Mesodermal cell (in vitro differentiated cells): ENCODE results near the gene RHOV.

Experiments used
- H3K27ac ChIP-seq: 2 replicates; pipeline ENCODE4 v1.7.0; 2013; ENCODE audit warnings: mild to moderate bottlenecking, low read depth, low read length, moderate library complexity; ENCODE audit not compliant: severe bottlenecking
- H3K36me3 ChIP-seq: 2 replicates; pipeline ENCODE4 v1.7.1; 2013; ENCODE audit warnings: mild to moderate bottlenecking, low read length, moderate library complexity; ENCODE audit not compliant: control insufficient read depth, insufficient read depth
- H3K4me1 ChIP-seq: one replicate; pipeline ENCODE4 v1.7.1; 2013; ENCODE audit warnings: mild to moderate bottlenecking, low read length; ENCODE audit not compliant: insufficient read depth, control insufficient read depth, poor library complexity, severe bottlenecking
- H3K4me3 ChIP-seq: 2 replicates; pipeline ENCODE4 v1.7.0; 2013; ENCODE audit warnings: low read length, control low read depth, mild to moderate bottlenecking; ENCODE audit not compliant: insufficient read depth, poor library complexity, severe bottlenecking; ENCODE audit errors: extremely low read depth
- H3K9me3 ChIP-seq: 2 replicates; pipeline ENCODE4 v1.7.1; 2013; ENCODE audit warnings: mild to moderate bottlenecking, low read length, moderate library complexity; ENCODE audit not compliant: control insufficient read depth
- WGBS, 2 experiments: methylation state at CpG; one replicate each; pipeline ENCODE4 v1.1.5; 2013; ENCODE audit warnings: missing lambda C conversion rate in 2 of 2; ENCODE audit not compliant: insufficient coverage in 2 of 2; 5-methylcytosine and 5-hydroxymethylcytosine counted together

Gene RHOV

DNA sequence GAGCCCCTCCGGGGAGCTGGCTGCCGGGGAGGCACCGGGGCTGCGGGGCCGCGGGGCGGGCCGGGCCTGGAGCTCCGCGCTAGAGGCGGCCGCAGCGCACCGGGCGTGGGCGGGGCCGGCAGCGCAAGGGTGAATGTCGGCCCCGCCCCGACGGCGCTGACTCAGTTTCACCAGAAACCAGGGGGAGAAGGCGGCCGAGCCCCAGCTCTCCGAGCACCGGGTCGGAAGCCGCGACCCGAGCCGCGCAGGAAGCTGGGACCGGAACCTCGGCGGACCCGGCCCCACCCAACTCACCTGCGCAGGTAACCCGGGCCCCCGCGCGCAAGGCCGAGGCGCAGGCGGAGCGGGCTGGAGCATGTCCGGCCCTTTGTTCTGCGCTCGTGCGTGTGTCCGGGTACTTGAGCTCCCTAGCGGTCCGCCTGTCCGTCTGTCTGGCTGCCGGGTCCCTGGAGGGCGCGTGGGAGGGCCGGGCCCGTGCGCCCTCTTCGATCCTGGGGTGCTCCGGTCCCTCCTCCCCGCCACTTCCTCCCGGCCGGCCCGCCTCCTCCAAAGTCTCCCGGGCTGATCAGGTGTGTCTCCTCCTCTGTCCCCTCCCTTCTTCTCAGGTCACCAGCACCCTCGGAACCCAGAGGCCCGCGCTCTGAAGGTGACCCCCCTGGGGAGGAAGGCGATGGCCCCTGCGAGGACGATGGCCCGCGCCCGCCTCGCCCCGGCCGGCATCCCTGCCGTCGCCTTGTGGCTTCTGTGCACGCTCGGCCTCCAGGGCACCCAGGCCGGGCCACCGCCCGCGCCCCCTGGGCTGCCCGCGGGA is 29.9 kb downstream of the RHOV start, which contains the start of gene SPINT1:
Gene SPINT1 (plus strand): TSS at position 164 of the 811 bp plus-strand sequence. CDS start 507 bp downstream, at position 671.
- Histone ChIP-seq H3K36me3 (no peaks in the 10 kb centered on the region), H3K9me3 (no peaks in the 10 kb centered on the region), H3K4me1 (peaks cover 23% of the 10 kb centered on the region), H3K4me3 (peak within 1 kb of the TSS; percentile 48), H3K27ac (no peak within 1 kb of the TSS)
- 1 to 2% methylated on average over 78 to 79 of the region's 89 CpGs for WGBS, 2 experiments

DNA sequence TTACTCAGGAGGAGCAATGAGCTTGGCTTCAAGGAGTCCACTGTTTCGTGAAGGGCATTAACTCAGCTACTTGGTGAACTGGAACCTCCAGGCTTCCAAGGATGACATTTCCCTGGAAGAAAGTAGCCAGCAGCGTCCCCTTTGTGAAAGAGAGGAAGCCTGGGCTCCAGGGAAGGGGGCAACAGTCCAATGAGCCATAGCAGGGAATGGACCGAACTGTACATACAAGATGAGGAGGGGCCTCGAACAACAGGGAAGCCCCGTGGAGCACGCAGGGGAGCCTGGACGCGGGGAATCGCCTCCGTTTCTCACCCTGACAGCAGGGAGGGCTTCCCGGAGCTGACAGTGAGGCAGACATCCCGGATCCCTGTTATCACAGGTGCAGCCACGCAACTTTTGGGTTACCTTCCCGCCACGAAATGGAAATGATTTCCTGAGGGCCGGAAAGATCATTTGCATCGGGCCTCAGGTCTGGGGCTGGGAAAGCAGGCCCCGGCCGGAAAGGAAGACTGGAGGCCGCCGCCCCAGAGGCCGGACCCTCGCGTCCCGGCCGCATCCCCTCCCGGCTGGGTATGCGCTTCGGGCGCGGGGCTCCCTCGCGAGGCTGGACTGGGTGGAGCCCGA is 30.7 kb downstream of the RHOV start:
- 12 to 14% methylated on average over 27 to 31 of the region's 34 CpGs for WGBS, 2 experiments
- Histone ChIP-seq H3K9me3 (no peaks in the 10 kb centered on the region), H3K4me3 (peak overlapping the region; percentile 48), H3K36me3 (no peaks in the 10 kb centered on the region), H3K4me1 (peaks cover 23% of the 10 kb centered on the region), H3K27ac (no peak overlapping the region)

- Histone ChIP-seq H3K4me1 (peaks cover 8% of the 10 kb centered on the region), H3K4me3 (no peak overlapping the region), H3K9me3 (no peaks in the 10 kb centered on the region), H3K27ac (no peak overlapping the region), H3K36me3 (no peaks in the 10 kb centered on the region)
- 80% methylated on average over 2 of the region's 2 CpGs; no CpG with 5 or more reads in 1 of the 2 experiments for WGBS, 2 experiments
These were observed 32.3 kb downstream of the RHOV start for GRCh38 chr15:40841741-40842140.

GRCh38 chr15:40838756-40839155 is 35.3 kb downstream of the RHOV start:
- WGBS, 2 experiments, result 80 to 100% methylated on average over 1 to 3 of the region's 5 CpGs
- no peaks in the 10 kb centered on the region for H3K9me3 ChIP-seq
- no peak overlapping the region for H3K27ac ChIP-seq
- no peaks in the 10 kb centered on the region for H3K36me3 ChIP-seq
- no peak overlapping the region for H3K4me3 ChIP-seq
- no peaks in the 10 kb centered on the region for H3K4me1 ChIP-seq

- H3K4me3 ChIP-seq, result no peak overlapping the region
- no peaks in the 10 kb centered on the region for H3K36me3 ChIP-seq
- no peak overlapping the region for H3K27ac ChIP-seq
- no peaks in the 10 kb centered on the region for H3K9me3 ChIP-seq
- H3K4me1 ChIP-seq, result no peaks in the 10 kb centered on the region
- WGBS, 2 experiments, result 83% methylated on average over 1 of the region's 1 CpG; no CpG with 5 or more reads in 1 of the 2 experiments
These were observed 38.0 kb downstream of the RHOV start for GRCh38 chr15:40836020-40836419.

GRCh38 chr15:40832903-40833302 is 41.1 kb downstream of the RHOV start:
- Histone ChIP-seq H3K4me1 (no peaks in the 10 kb centered on the region), H3K4me3 (no peak overlapping the region), H3K36me3 (no peaks in the 10 kb centered on the region), H3K27ac (no peak overlapping the region), H3K9me3 (no peaks in the 10 kb centered on the region)

DNA sequence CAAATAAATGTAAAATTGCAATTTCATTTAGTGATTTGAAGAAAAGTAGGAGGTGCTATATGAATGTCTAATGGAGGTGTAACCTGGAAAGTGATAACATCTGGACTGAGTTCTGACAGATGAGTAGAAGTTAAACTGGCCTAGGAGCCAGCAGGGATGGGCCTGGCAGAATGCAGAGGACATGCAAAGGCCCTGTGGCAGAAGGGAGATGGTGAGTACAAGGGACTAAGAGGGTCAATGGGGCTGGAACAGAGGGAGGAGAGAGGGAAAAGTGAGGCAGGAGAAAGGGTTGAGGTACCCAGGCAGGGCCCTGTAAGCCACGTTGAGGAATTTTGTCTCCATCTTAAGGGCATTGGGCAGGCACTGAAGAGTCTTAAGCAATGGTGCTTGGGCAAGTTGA is 42.2 kb downstream of the RHOV start:
- 71 to 85% methylated on average over 1 of the region's 1 CpG for WGBS, 2 experiments
- Histone ChIP-seq H3K36me3 (no peaks in the 10 kb centered on the region), H3K27ac (no peak overlapping the region), H3K4me3 (no peak overlapping the region), H3K4me1 (no peaks in the 10 kb centered on the region), H3K9me3 (no peaks in the 10 kb centered on the region)

DNA sequence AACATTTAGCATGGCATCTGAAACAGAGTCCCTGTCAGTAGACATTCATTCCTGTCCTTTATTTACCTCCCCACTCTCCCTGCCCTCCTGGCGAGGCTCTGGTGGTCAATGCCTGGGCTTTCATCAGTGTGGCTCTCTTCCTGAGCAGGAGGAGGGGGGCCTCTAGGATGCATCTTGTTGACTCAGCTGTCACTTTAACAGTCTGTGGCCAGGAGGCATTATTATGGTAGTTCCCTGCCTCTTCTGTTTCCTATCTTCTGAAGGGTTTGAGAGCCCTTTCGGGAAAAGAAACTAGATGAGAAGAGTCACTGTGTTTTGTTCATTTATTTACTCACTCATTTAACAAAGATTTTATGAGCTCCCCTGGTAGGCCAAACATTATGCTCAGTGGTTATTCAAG is 43.1 kb downstream of the RHOV start:
- Histone ChIP-seq H3K9me3 (no peaks in the 10 kb centered on the region), H3K4me3 (no peak overlapping the region), H3K4me1 (no peaks in the 10 kb centered on the region), H3K36me3 (no peaks in the 10 kb centered on the region), H3K27ac (no peak overlapping the region)
- WGBS, 2 experiments, result 83% methylated on average over 1 of the region's 2 CpGs; no CpG with 5 or more reads in 1 of the 2 experiments

- H3K36me3 ChIP-seq, result no peaks in the 10 kb centered on the region
- H3K4me1 ChIP-seq, result no peaks in the 10 kb centered on the region
- no peaks in the 10 kb centered on the region for H3K9me3 ChIP-seq
- no peak overlapping the region for H3K27ac ChIP-seq
- H3K4me3 ChIP-seq, result no peak overlapping the region
- WGBS, 2 experiments, result 91 to 96% methylated on average over 7 of the region's 7 CpGs
These were observed 44.9 kb downstream of the RHOV start for GRCh38 chr15:40829115-40829514.

GRCh38 chr15:40828447-40829036 is 45.5 kb downstream of the RHOV start, which contains the start of gene PPP1R14D:
PPP1R14D (minus strand) TSS chr15:40828708; CDS start chr15:40828641, 67 bp downstream.
- H3K4me1 ChIP-seq, result no peaks in the 10 kb centered on the region
- H3K36me3 ChIP-seq, result no peaks in the 10 kb centered on the region
- H3K9me3 ChIP-seq, result no peaks in the 10 kb centered on the region
- no peak within 1 kb of the TSS for H3K27ac ChIP-seq
- 86 to 100% methylated on average over 2 to 6 of the region's 6 CpGs for WGBS, 2 experiments
- H3K4me3 ChIP-seq, result no peak within 1 kb of the TSS
